DND-41 (cell line): ENCODE measurements around the gene GRID1.

Experiments used
- ATAC-seq: fragments of 200-7000 bp; cut with Tn5 transposase; 3 replicates; pipeline ENCODE4 v1.9.1; 2021; ENCODE audit warnings: low read depth; ENCODE audit not compliant: insufficient read depth
- DNase-seq: peaks from one replicate; pipeline ENCODE4 v3.0.0-alpha.2; 2020
- H2AFZ ChIP-seq: 2 replicates; pipeline ENCODE4 v1.6.0; 2012; ENCODE audit warnings: low read depth, low read length
- H3K27ac ChIP-seq: 2 replicates; pipeline ENCODE4 v1.5.1; 2012; ENCODE audit warnings: low read length, inconsistent platforms
- H3K27me3 ChIP-seq: fragments of 200-600 bp; sonication (generic); 2 replicates; pipeline ENCODE4 v1.6.0; 2012; ENCODE audit warnings: low read length, mild to moderate bottlenecking, inconsistent platforms; ENCODE audit not compliant: insufficient read depth, poor library complexity
- H3K36me3 ChIP-seq: 2 replicates; pipeline ENCODE4 v1.5.1; 2012; ENCODE audit warnings: low read length, inconsistent platforms; ENCODE audit not compliant: insufficient read depth
- H3K4me1 ChIP-seq: 2 replicates; pipeline ENCODE4 v1.5.1; 2012; ENCODE audit warnings: mild to moderate bottlenecking, low read length; ENCODE audit not compliant: insufficient read depth
- H3K4me2 ChIP-seq: 2 replicates; pipeline ENCODE4 v1.6.0; 2012; ENCODE audit warnings: mild to moderate bottlenecking, moderate library complexity, low read length, inconsistent platforms; ENCODE audit not compliant: insufficient read depth
- H3K4me3 ChIP-seq, 2 experiments: fragments of 200-600 bp in 1 of 2; shearing (Covaris generic) in 1 of 2; 2 replicates each; pipeline ENCODE4 v1.5.1; 2012 to 2016; ENCODE audit warnings: inconsistent platforms in 2 of 2, low read length in 2 of 2, mild to moderate bottlenecking in 2 of 2, low read depth in 1 of 2, moderate library complexity in 1 of 2
- H3K79me2 ChIP-seq: 2 replicates; pipeline ENCODE4 v1.6.0; 2012; ENCODE audit warnings: low read length, inconsistent platforms; ENCODE audit not compliant: insufficient read depth
- H3K9ac ChIP-seq: 2 replicates; pipeline ENCODE4 v1.6.0; 2012; ENCODE audit warnings: low read depth, mild to moderate bottlenecking, inconsistent platforms, low read length, moderate library complexity
- H3K9me3 ChIP-seq: 2 replicates; pipeline ENCODE4 v1.5.1; 2012; ENCODE audit warnings: low read length, moderate library complexity, mild to moderate bottlenecking, inconsistent platforms; ENCODE audit not compliant: insufficient read depth, severe bottlenecking
- H4K20me1 ChIP-seq: 2 replicates; pipeline ENCODE4 v1.6.0; 2012; ENCODE audit warnings: low read length; ENCODE audit not compliant: insufficient read depth
- EZH2 ChIP-seq: IDR thresholded peaks from 3 replicates; pipeline ENCODE4 v1.6.1; 2012; ENCODE audit warnings: borderline replicate concordance, low read depth, mild to moderate bottlenecking, moderate library complexity, low read length, inconsistent platforms; ENCODE audit not compliant: severe bottlenecking
- TF ChIP-seq, protein P1 (sequence below): IDR thresholded peaks from 2 replicates; pipeline ENCODE4 v1.5.1; 2012; ENCODE audit warnings: borderline replicate concordance, low read length, moderate library complexity, mild to moderate bottlenecking; ENCODE audit not compliant: poor library complexity, severe bottlenecking; ENCODE audit errors: extremely low read depth

Gene GRID1

DNA sequence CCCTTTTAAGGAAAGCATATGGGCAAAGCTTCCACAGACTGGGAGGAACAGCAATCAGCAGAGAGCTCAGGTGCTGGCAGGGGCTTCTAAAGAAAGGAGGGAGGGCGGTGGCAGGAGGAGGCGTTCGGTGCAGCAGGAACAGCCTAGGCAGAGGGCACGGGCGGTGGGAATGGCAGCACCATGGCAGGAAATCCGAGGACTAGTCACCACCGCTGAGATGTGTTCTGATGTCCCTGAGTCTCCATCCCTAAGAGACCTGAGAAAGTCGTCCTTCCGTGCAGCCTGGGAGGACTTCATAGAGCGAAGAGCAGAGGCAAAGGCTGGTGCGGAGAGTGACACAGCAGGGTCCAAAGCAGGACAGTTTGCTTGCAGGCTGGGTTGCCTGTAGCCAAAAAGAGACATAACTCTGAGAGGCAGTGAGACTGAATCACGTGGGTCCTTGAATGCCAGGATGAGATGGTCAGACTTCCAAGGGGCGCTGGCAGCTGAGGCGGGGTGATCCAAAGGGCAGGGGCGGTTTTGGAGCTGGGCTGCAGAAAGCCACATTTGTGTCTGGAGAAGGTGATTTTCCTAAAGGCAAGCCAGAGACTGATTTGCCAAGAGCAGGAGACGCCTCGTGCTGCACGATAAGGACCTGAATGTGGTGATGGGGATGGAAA is 35.8 kb upstream of the GRID1 start:
- H3K36me3 ChIP-seq, result no peaks in the 10 kb centered on the region
- no peak overlapping the region for H2AFZ ChIP-seq
- H3K4me3 ChIP-seq, result no peak overlapping the region
- H3K27me3 ChIP-seq, result no peaks in the 10 kb centered on the region
- no peaks in the 10 kb centered on the region for H3K79me2 ChIP-seq
- H3K4me2 ChIP-seq, result no peak overlapping the region
- H3K4me1 ChIP-seq, result peaks cover 16% of the 10 kb centered on the region
- DNase-seq, result no peak
- H3K9me3 ChIP-seq, result no peaks in the 10 kb centered on the region
- ATAC-seq, result no peak
- H3K9ac ChIP-seq, result no peak overlapping the region
- TF ChIP-seq EZH2, result no peak
- TF ChIP-seq, protein P1, sequence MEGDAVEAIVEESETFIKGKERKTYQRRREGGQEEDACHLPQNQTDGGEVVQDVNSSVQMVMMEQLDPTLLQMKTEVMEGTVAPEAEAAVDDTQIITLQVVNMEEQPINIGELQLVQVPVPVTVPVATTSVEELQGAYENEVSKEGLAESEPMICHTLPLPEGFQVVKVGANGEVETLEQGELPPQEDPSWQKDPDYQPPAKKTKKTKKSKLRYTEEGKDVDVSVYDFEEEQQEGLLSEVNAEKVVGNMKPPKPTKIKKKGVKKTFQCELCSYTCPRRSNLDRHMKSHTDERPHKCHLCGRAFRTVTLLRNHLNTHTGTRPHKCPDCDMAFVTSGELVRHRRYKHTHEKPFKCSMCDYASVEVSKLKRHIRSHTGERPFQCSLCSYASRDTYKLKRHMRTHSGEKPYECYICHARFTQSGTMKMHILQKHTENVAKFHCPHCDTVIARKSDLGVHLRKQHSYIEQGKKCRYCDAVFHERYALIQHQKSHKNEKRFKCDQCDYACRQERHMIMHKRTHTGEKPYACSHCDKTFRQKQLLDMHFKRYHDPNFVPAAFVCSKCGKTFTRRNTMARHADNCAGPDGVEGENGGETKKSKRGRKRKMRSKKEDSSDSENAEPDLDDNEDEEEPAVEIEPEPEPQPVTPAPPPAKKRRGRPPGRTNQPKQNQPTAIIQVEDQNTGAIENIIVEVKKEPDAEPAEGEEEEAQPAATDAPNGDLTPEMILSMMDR, result no peak
- H3K27ac ChIP-seq, result no peak overlapping the region
- no peaks in the 10 kb centered on the region for H4K20me1 ChIP-seq

DNA sequence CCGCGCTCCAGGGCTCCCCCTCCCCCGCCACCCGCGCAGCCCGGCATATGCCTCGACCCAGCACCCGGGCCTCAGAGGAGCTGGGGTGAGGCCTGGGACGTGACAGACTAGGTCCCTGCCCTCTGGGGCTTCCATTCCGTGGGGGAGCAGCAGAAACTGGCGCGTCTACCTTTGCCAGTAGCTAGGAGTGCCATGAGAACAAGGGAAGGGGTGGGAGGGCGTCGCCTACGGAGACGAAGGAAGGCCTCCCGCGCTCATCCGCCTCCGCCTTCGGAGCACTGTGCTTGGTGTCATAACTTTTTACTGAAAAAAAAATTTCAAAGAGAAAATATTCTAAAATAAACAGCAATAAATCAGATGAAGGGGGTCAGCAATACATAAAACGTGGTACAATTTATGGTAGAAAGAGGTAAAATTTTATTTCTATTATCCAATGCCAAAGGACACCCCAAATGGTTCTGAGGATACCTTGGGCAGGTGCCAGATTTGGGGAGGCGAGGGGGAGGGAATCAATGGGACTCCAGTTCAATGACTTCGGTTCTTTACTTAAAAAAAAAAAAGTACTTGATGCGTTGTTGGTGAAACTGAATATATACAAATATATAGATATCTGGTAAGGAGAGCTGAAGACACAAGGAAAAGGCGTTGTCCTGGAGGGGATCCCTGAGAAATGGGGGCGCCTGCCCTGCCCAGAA is 35.1 kb upstream of the GRID1 start:
- TF ChIP-seq, protein P1, result no peak
- no peak for TF ChIP-seq EZH2
- no peak for ATAC-seq
- Histone ChIP-seq H4K20me1 (no peaks in the 10 kb centered on the region), H3K79me2 (no peaks in the 10 kb centered on the region), H3K4me2 (no peak overlapping the region), H3K4me1 (peaks cover 16% of the 10 kb centered on the region), H3K9ac (no peak overlapping the region), H3K4me3 (no peak overlapping the region), H2AFZ (no peak overlapping the region), H3K36me3 (no peaks in the 10 kb centered on the region), H3K9me3 (no peaks in the 10 kb centered on the region), H3K27me3 (no peaks in the 10 kb centered on the region), H3K27ac (no peak overlapping the region)
- no peak for DNase-seq

GRCh38 chr10:86400705-86401587 is 34.4 kb upstream of the GRID1 start:
- no peaks in the 10 kb centered on the region for H4K20me1 ChIP-seq
- peak overlapping the region; percentile 86 for H2AFZ ChIP-seq
- TF ChIP-seq, protein P1, result peak; percentile 6
- TF ChIP-seq EZH2, result no peak
- no peak for ATAC-seq
- H3K36me3 ChIP-seq, result no peaks in the 10 kb centered on the region
- no peaks in the 10 kb centered on the region for H3K9me3 ChIP-seq
- peaks cover 16% of the 10 kb centered on the region for H3K4me1 ChIP-seq
- H3K4me2 ChIP-seq, result peak overlapping the region; percentile 74
- H3K27me3 ChIP-seq, result no peaks in the 10 kb centered on the region
- H3K79me2 ChIP-seq, result no peaks in the 10 kb centered on the region
- peak overlapping the region; percentile 32 to 66; a peak in 3 of 4 replicates for H3K4me3 ChIP-seq
- peak overlapping the region; percentile 74 for H3K27ac ChIP-seq
- no peak for DNase-seq
- peak overlapping the region; percentile 71 for H3K9ac ChIP-seq
